Measurements from ENCODE around the gene TMEM242.

GRCh38 chr6:157263146-157263545, 60.2 kb downstream of the TMEM242 start:
- TF ChIP-seq EZH2 (IDR thresholded peaks at IDR 0.05; ENCODE audit: borderline replicate concordance, insufficient read depth, low read depth, low read length, poor library complexity, severe bottlenecking) (no peak), CTCF (IDR thresholded peaks at IDR 0.05) (no peak)
